Measurements from ENCODE around the gene SKAP1. TPM values are rescaled to one million over a fixed set of nuclear protein-coding genes. Genes with fewer than 3 reads are reported as not detected.

The SKAP1 gene
- total and polyA plus RNA-seq, 2 of the 13 experiments (the other 11 are each of a cell fraction or from before 2014, with no cell fraction given), result 0.21 TPM; not detected in 1

DNA sequence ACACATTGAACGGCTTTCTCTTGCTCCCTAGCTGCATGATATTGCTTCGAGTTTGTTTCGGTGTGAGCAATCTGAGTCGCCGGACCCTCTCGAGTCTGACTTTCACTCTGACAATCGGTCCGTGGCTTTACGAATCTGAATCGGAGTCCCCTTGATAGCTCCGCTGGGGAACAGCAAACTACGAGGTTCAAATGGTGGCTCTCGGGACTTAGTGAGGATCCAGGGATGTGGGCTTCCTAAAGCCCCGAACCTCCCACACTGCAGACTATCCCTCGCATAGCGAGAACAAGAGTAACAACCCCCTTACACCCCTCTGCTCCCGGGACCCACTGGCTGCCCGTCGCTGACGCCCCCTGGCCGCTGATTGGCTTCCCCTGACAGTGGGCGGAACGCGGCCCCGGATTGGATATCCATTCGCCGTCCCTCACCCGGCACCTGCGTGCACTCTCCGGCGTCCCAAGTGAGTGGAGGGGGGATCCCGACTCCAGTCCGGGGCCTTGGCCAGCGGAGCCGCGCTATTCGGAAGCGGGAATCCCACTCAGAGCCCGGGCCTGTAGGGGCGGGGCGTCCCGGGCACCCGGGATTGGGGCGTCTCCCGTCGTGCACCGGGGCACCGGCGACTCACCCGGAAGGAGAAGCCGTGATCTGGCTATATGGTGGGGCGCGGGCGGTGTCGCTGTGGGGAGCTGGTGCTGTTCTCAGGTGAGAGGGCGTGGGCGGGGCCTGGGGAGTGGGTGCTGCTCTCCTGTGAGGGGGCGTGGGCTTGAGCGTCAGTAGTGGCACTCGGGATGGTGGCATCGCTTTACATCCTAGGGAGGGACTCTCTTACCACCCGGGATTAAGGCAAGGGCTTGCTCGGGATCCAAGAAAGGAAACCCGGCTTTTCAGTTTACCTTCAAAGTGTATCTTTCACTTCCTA, 322.6 kb downstream of the SKAP1 start, which contains the start of gene SNX11 (continued):
- TF ChIP-seq, protein P1, sequence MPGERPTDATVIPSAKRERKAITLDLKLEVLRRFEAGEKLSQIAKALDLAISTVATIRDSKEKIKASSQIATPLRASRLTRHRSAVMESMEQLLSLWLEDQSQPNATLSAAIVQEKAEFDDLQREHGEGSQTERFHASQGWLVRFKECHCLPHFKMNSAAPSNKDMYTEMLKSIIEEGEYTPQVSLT (CRISPR knock-in tag; IDR thresholded peaks at IDR 0.05; ENCODE audit: borderline replicate concordance, low read depth), result no peak
- TF ChIP-seq CREB1 (IDR thresholded peaks at IDR 0.05) (peak; percentile 62), CREB1 (CRISPR knock-in tag; IDR thresholded peaks at IDR 0.05) (peak; percentile 81), SYNCRIP (IDR thresholded peaks at IDR 0.05; ENCODE audit: insufficient read depth, low read depth, low read length) (no peak), ZFP37 (CRISPR knock-in tag; IDR thresholded peaks at IDR 0.05; ENCODE audit: borderline replicate concordance) (no peak), ZNF772 (CRISPR knock-in tag; IDR thresholded peaks at IDR 0.05) (peak; percentile 95), SNAI1 (CRISPR knock-in tag; IDR thresholded peaks at IDR 0.05; ENCODE audit: borderline replicate concordance) (peak; percentile 96), ZNF253 (CRISPR knock-in tag; IDR thresholded peaks at IDR 0.05; ENCODE audit: borderline replicate concordance) (no peak), KLF6 (CRISPR knock-in tag; IDR thresholded peaks at IDR 0.05) (no peak), ZNF652 (CRISPR knock-in tag; IDR thresholded peaks at IDR 0.05; ENCODE audit: borderline replicate concordance, low read depth) (no peak), NFE2L2 (IDR thresholded peaks at IDR 0.05; ENCODE audit: low read length) (no peak), SP5 (CRISPR knock-in tag; IDR thresholded peaks at IDR 0.05; ENCODE audit: borderline replicate concordance, low read depth) (peak; percentile 56), EED (CRISPR knock-in tag; IDR thresholded peaks at IDR 0.05) (peak; percentile 96), EP300 (IDR thresholded peaks at IDR 0.05; ENCODE audit: low read depth in 2 of 2, low read length in 2 of 2) (peak in 1 of 2 experiments; percentile 13; a peak in 1 of 4 replicates), EP300 (CRISPR knock-in tag; IDR thresholded peaks at IDR 0.05; ENCODE audit: borderline replicate concordance) (no peak), RFX3 (CRISPR knock-in tag; IDR thresholded peaks at IDR 0.05) (no peak), FOXO1 (CRISPR knock-in tag; IDR thresholded peaks at IDR 0.05) (no peak), HMG20A (CRISPR knock-in tag; IDR thresholded peaks at IDR 0.05; ENCODE audit: borderline replicate concordance) (no peak), ZNF274 (CRISPR knock-in tag; IDR thresholded peaks at IDR 0.05) (no peak; the same call in 1 of the 2 replicates), PCBP1 (IDR thresholded peaks at IDR 0.05; ENCODE audit: borderline replicate concordance, low read depth, low read length) (no peak), ZMAT3 (CRISPR knock-in tag; conservative IDR thresholded peaks at IDR 0.05) (peak; percentile 65), HIVEP1 (CRISPR knock-in tag; IDR thresholded peaks at IDR 0.05) (peak; percentile 96), THAP11 (CRISPR knock-in tag; IDR thresholded peaks at IDR 0.05) (peak; percentile 94)
- TF ChIP-seq, protein P2, sequence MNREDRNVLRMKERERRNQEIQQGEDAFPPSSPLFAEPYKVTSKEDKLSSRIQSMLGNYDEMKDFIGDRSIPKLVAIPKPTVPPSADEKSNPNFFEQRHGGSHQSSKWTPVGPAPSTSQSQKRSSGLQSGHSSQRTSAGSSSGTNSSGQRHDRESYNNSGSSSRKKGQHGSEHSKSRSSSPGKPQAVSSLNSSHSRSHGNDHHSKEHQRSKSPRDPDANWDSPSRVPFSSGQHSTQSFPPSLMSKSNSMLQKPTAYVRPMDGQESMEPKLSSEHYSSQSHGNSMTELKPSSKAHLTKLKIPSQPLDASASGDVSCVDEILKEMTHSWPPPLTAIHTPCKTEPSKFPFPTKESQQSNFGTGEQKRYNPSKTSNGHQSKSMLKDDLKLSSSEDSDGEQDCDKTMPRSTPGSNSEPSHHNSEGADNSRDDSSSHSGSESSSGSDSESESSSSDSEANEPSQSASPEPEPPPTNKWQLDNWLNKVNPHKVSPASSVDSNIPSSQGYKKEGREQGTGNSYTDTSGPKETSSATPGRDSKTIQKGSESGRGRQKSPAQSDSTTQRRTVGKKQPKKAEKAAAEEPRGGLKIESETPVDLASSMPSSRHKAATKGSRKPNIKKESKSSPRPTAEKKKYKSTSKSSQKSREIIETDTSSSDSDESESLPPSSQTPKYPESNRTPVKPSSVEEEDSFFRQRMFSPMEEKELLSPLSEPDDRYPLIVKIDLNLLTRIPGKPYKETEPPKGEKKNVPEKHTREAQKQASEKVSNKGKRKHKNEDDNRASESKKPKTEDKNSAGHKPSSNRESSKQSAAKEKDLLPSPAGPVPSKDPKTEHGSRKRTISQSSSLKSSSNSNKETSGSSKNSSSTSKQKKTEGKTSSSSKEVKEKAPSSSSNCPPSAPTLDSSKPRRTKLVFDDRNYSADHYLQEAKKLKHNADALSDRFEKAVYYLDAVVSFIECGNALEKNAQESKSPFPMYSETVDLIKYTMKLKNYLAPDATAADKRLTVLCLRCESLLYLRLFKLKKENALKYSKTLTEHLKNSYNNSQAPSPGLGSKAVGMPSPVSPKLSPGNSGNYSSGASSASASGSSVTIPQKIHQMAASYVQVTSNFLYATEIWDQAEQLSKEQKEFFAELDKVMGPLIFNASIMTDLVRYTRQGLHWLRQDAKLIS (CRISPR knock-in tag; IDR thresholded peaks at IDR 0.05), result no peak
- TF ChIP-seq, protein P3, sequence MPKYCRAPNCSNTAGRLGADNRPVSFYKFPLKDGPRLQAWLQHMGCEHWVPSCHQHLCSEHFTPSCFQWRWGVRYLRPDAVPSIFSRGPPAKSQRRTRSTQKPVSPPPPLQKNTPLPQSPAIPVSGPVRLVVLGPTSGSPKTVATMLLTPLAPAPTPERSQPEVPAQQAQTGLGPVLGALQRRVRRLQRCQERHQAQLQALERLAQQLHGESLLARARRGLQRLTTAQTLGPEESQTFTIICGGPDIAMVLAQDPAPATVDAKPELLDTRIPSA (CRISPR knock-in tag; IDR thresholded peaks at IDR 0.05; ENCODE audit: borderline replicate concordance), result no peak

Measured in HepG2 (cell line).